Measurements from ENCODE around the gene CNTNAP2.
"Not testable (repeated sequence)": the region's sequence is repeated elsewhere in the genome, so short reads cannot be mapped to it uniquely, and the experiment has no call there.

Gene CNTNAP2

GRCh38 chr7:147593271-147594057, 1476.9 kb downstream of the CNTNAP2 start:
- DNase-seq: no peak

GRCh38 chr7:147595042-147595441, 1478.4 kb downstream of the CNTNAP2 start:
- DNase-seq: no peak

- DNase-seq: not testable (repeated sequence)
These were observed 1482.1 kb downstream of the CNTNAP2 start for GRCh38 chr7:147598687-147599086.

GRCh38 chr7:147605323-147605722, 1488.7 kb downstream of the CNTNAP2 start:
- DNase-seq: no peak

GRCh38 chr7:147607157-147607800, 1490.7 kb downstream of the CNTNAP2 start:
- no peak for DNase-seq

- DNase-seq: no peak
These were observed 1494.8 kb downstream of the CNTNAP2 start for GRCh38 chr7:147611431-147611830.

GRCh38 chr7:147635288-147635687, 1518.7 kb downstream of the CNTNAP2 start:
- DNase-seq: no peak

GRCh38 chr7:147636553-147636952, 1520.0 kb downstream of the CNTNAP2 start:
- no peak for DNase-seq

GRCh38 chr7:147638566-147638965, 1522.0 kb downstream of the CNTNAP2 start:
- DNase-seq: no peak

GRCh38 chr7:147639037-147639436, 1522.4 kb downstream of the CNTNAP2 start:
- no peak for DNase-seq

- DNase-seq: no peak
These were observed 1523.2 kb downstream of the CNTNAP2 start for GRCh38 chr7:147639751-147640150.

GRCh38 chr7:147640821-147641220, 1524.2 kb downstream of the CNTNAP2 start:
- DNase-seq: no peak

GRCh38 chr7:147646568-147646967, 1530.0 kb downstream of the CNTNAP2 start:
- DNase-seq: no peak

GRCh38 chr7:147650991-147651390, 1534.4 kb downstream of the CNTNAP2 start:
- no peak for DNase-seq

GRCh38 chr7:147651601-147652000, 1535.0 kb downstream of the CNTNAP2 start:
- DNase-seq: no peak

- DNase-seq: no peak
These were observed 1536.9 kb downstream of the CNTNAP2 start for GRCh38 chr7:147653456-147653855.

- no peak for DNase-seq
These were observed 1541.9 kb downstream of the CNTNAP2 start for GRCh38 chr7:147658392-147658967.

GRCh38 chr7:147659036-147659995, 1542.7 kb downstream of the CNTNAP2 start:
- no peak for DNase-seq

GRCh38 chr7:147664541-147664940, 1547.9 kb downstream of the CNTNAP2 start:
- no peak for DNase-seq

- no peak for DNase-seq
These were observed 1554.2 kb downstream of the CNTNAP2 start for GRCh38 chr7:147670759-147671158.

- DNase-seq: no peak
These were observed 1558.1 kb downstream of the CNTNAP2 start for GRCh38 chr7:147674705-147675104.

- no peak for DNase-seq
These were observed 1562.3 kb downstream of the CNTNAP2 start for GRCh38 chr7:147678943-147679342.

- DNase-seq: no peak
These were observed 1564.9 kb downstream of the CNTNAP2 start for GRCh38 chr7:147681530-147681929.

Measured in NCI-H1930 (cell line).